Ishikawa (cell line): Measurements from ENCODE around the gene ESYT1.

Experiments
- CEBPB ChIP-seq: IDR thresholded peaks from 2 replicates; pipeline ENCODE4 v1.6.1; 2012
- CREB1 ChIP-seq: IDR thresholded peaks from 2 replicates; pipeline ENCODE4 v1.6.1; 2012; ENCODE audit warnings: low read depth
- EGR1 ChIP-seq: IDR thresholded peaks from 2 replicates; pipeline ENCODE4 v1.6.1; 2012
- EP300 ChIP-seq: IDR thresholded peaks from 2 replicates; pipeline ENCODE4 v1.6.1; 2012; ENCODE audit warnings: borderline replicate concordance
- FOXM1 ChIP-seq: IDR thresholded peaks from 2 replicates; pipeline ENCODE4 v1.6.1; 2012; ENCODE audit warnings: low read depth, borderline replicate concordance
- NFIC ChIP-seq: IDR thresholded peaks from 2 replicates; pipeline ENCODE4 v1.6.1; 2012
- RAD21 ChIP-seq: IDR thresholded peaks from 2 replicates; pipeline ENCODE4 v1.6.1; 2012; ENCODE audit warnings: low read depth
- TAF1 ChIP-seq: IDR thresholded peaks from 2 replicates; pipeline ENCODE4 v1.6.1; 2012; ENCODE audit warnings: low read depth, mild to moderate bottlenecking
- TCF12 ChIP-seq: IDR thresholded peaks from 2 replicates; pipeline ENCODE4 v1.6.1; 2012; ENCODE audit warnings: low read depth
- TEAD4 ChIP-seq: IDR thresholded peaks from 2 replicates; pipeline ENCODE4 v1.6.1; 2012
- YY1 ChIP-seq: IDR thresholded peaks from 2 replicates; pipeline ENCODE4 v1.6.1; 2012; ENCODE audit warnings: low read depth
- ZBTB7A ChIP-seq: IDR thresholded peaks from 2 replicates; pipeline ENCODE4 v1.6.1; 2012; ENCODE audit warnings: low read depth
- TF ChIP-seq, protein P1 (sequence below): IDR thresholded peaks from 2 replicates; pipeline ENCODE4 v1.6.1; 2012
- TF ChIP-seq, protein P2 (sequence below): IDR thresholded peaks from 2 replicates; pipeline ENCODE4 v1.6.1; 2012
- TF ChIP-seq, protein P3 (sequence below): IDR thresholded peaks from 2 replicates; pipeline ENCODE4 v1.6.1; 2012; ENCODE audit warnings: low read depth, mild to moderate bottlenecking

The ESYT1 gene

DNA sequence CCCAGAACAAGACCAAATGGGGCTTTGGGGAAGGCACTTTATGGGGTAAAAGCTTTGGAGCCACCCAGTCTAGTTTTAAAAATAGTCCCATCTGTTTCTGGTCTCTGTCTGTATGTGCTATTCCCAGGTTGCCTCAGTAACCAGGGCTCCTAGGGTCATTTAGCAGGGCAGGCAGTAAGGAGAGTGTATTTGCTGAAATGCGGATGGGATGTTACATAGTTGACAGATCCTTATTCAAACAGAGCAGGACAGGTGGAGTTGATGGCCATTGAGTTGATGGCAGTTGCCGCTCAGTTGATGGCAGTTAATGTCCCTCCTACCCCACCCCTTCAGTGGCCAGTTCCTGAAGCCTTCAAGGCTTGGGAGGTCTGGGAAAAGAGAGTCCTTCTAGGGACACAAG is 5.4 kb upstream of the ESYT1 start:
- no peak for TF ChIP-seq NFIC
- no peak for TF ChIP-seq YY1
- TF ChIP-seq TAF1, result no peak
- no peak for TF ChIP-seq FOXM1
- TF ChIP-seq CEBPB, result no peak
- TF ChIP-seq EGR1, result no peak
- no peak for TF ChIP-seq EP300
- TF ChIP-seq, protein P1, sequence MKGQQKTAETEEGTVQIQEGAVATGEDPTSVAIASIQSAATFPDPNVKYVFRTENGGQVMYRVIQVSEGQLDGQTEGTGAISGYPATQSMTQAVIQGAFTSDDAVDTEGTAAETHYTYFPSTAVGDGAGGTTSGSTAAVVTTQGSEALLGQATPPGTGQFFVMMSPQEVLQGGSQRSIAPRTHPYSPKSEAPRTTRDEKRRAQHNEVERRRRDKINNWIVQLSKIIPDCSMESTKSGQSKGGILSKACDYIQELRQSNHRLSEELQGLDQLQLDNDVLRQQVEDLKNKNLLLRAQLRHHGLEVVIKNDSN, result no peak
- TF ChIP-seq CREB1, result no peak
- no peak for TF ChIP-seq ZBTB7A
- no peak for TF ChIP-seq TCF12
- TF ChIP-seq TEAD4, result no peak
- TF ChIP-seq, protein P2, sequence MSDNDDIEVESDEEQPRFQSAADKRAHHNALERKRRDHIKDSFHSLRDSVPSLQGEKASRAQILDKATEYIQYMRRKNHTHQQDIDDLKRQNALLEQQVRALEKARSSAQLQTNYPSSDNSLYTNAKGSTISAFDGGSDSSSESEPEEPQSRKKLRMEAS, result no peak
- TF ChIP-seq, protein P3, sequence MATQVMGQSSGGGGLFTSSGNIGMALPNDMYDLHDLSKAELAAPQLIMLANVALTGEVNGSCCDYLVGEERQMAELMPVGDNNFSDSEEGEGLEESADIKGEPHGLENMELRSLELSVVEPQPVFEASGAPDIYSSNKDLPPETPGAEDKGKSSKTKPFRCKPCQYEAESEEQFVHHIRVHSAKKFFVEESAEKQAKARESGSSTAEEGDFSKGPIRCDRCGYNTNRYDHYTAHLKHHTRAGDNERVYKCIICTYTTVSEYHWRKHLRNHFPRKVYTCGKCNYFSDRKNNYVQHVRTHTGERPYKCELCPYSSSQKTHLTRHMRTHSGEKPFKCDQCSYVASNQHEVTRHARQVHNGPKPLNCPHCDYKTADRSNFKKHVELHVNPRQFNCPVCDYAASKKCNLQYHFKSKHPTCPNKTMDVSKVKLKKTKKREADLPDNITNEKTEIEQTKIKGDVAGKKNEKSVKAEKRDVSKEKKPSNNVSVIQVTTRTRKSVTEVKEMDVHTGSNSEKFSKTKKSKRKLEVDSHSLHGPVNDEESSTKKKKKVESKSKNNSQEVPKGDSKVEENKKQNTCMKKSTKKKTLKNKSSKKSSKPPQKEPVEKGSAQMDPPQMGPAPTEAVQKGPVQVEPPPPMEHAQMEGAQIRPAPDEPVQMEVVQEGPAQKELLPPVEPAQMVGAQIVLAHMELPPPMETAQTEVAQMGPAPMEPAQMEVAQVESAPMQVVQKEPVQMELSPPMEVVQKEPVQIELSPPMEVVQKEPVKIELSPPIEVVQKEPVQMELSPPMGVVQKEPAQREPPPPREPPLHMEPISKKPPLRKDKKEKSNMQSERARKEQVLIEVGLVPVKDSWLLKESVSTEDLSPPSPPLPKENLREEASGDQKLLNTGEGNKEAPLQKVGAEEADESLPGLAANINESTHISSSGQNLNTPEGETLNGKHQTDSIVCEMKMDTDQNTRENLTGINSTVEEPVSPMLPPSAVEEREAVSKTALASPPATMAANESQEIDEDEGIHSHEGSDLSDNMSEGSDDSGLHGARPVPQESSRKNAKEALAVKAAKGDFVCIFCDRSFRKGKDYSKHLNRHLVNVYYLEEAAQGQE, result no peak
- TF ChIP-seq RAD21, result no peak

DNA sequence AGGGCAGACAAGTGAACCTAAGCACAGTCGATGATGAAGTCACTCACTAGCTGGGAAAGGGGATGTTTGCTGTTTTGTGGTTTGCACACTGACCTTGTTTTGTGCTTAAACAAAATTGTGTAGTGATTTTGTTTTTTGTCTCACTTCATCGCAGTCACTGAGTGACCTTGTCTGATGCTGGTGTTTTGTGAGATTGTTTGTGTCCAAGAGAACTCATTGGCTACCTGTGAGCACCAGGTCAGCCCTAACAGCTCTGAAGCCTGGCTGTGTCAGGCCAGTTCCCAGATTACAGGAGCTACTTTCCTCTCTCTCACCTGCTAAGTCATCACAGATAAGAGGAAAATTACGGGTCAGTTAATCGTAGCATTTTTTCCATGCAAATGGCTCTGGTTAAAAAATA is 3.9 kb upstream of the ESYT1 start:
- TF ChIP-seq EP300 (no peak), NFIC (no peak), TCF12 (no peak), CREB1 (no peak), FOXM1 (no peak), EGR1 (no peak), TEAD4 (no peak), YY1 (no peak), RAD21 (no peak)
- TF ChIP-seq, protein P1, result no peak
- TF ChIP-seq, protein P3, result no peak

DNA sequence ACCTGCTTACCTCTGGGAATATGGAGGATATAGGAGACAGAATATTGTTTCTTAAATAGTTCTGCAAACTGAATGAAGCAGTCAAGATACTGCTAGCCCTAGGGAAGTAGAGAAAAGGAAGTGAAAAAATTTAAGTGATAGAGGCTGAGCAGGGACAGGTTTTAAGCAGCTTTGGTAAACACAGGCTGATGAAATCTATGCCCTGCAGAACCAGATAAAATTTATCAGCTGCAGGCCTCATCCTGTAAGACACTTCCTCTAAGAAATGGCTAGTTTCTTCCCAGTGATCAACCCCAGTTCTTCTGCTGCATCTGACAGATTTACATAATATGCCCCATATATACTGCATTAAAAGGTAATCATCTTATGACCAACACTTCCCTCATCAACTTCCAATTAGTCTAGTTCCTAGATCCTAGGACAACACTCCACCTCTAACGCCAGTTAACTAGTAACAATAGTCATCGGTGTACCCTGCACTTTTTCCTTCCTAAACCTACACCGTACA is 1.3 kb upstream of the ESYT1 start:
- TF ChIP-seq YY1 (no peak), EGR1 (no peak)

DNA sequence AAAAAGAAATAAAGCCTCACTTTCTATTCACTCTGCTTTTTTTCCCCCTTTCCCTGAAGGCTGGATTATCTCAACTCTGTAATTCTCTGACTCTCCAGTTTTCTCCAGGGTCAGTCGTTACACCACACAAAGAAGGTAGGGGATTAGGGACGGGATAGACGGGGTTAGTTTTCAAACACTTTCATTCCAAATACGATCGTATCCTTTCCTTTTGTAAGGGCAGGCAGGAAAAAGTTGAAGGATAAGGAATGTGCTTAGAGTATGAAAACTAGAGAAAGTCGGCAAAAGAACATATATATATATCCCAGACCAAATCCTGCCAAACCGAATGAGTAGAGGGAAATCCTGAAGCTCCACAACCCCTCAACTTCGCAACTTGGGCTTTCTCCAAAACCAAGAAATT is 581 bp upstream of the ESYT1 start:
- TF ChIP-seq CREB1 (no peak; the same call in 1 of the 2 replicates), TCF12 (no peak), NFIC (peak; percentile 30; the same call in 1 of the 2 replicates), TAF1 (no peak)
- TF ChIP-seq, protein P1, result no peak

DNA sequence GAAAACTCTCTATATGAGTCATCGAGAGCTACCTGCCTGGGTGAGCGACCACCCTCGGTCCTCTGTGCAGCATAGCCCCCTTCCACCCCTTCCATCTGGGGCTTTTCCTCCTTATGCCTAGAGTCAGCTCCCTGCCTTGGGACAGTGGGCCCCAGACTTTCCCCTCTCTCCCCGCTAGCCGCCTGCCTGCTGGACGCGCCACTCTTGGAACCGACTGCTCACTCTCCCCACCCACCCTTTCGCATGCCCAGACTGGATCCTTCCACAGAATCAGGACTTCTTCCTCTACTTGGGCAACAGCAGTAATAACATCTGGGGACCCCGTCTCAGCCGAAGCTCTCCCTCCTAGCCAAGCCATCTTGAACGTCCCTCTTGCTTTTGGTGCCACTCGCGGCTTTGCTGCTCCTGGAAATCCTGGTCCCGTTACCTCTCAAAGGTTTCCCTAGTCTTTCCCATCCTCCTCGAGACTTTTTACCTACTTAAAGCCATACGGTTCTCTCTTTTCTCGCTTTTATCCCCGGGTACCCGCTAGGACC is 671 bp downstream of the ESYT1 start:
- TF ChIP-seq RAD21 (no peak), NFIC (peak; percentile 5; the same call in 1 of the 2 replicates), ZBTB7A (no peak)

DNA sequence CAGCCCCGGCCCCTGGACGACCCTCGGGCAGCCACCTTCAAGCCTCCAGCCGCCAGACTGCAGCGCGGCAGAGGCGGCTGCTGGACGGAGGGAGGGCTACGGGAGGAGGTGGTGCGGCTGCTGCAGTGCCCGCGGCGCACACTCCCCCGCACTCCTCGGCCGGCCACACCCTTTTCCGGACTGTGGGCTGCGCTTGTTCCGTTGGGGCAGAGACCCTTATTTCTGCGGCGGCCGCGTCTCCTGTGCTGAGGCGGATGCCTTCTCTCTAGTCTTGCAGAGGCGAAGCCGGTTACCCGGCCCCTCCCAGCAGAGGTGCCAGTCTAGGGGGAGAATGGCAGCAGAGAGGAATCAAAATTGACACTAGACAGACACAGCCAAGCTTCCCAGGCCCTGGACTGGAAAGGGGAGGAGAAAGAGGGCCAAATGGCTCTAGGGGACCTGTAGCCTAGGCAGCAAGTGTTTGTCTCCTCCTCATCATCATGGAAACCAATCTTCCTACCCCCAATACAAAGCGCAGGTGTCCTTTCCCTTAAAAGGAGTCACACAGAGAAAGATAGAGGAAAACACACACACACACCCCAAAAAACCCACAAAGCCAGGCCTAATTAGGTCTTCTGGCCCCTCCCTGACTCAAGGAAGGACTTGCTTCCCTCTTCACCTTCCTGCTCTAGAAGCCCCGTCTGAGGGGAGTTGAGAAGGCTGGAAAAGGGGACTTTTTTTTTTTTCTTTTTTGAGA is 1.3 kb downstream of the ESYT1 start:
- TF ChIP-seq TCF12, result no peak
- no peak for TF ChIP-seq RAD21
- TF ChIP-seq TAF1, result no peak; the same call in 1 of the 2 replicates
- no peak for TF ChIP-seq TEAD4
- 0 out of 2 replicates have a peak, but pooled peaks have one; percentile 3 for TF ChIP-seq NFIC
- peak; percentile 82 for TF ChIP-seq ZBTB7A
- TF ChIP-seq YY1, result no peak
- no peak for TF ChIP-seq CEBPB
- TF ChIP-seq EGR1, result peak; percentile 94
- TF ChIP-seq, protein P2, result no peak
- TF ChIP-seq, protein P1, result no peak
- TF ChIP-seq FOXM1, result no peak
- TF ChIP-seq, protein P3, result no peak
- TF ChIP-seq EP300, result no peak
